ENCODE measurements around the gene FAM162B.

Gene FAM162B

GRCh38 chr6:116763906-116764628 lies 1.5 kb downstream of the FAM162B start:
- H3K9ac ChIP-seq (ENCODE audit: low read depth, low read length), result no peak overlapping the region
- H3K79me2 ChIP-seq (ENCODE audit: insufficient read depth, low read length), result no peaks in the 10 kb centered on the region
- DNase-seq, result no peak
- no peak overlapping the region for H2AFZ ChIP-seq (ENCODE audit: low read depth, low read length)
- H3K27ac ChIP-seq (ENCODE audit: low read length), result no peak overlapping the region
- TF ChIP-seq EZH2 (IDR thresholded peaks at IDR 0.05; ENCODE audit: borderline replicate concordance, low read depth, low read length, severe bottlenecking), result no peak
- no peak for TF ChIP-seq CTCF (IDR thresholded peaks at IDR 0.05; ENCODE audit: borderline replicate concordance, extremely low read depth, low read length, poor library complexity, severe bottlenecking)
- H3K27me3 ChIP-seq (ENCODE audit: insufficient read depth, low read length, poor library complexity), result no peaks in the 10 kb centered on the region
- no peaks in the 10 kb centered on the region for H4K20me1 ChIP-seq (ENCODE audit: insufficient read depth, low read length)
- H3K36me3 ChIP-seq (ENCODE audit: insufficient read depth, low read length), result no peaks in the 10 kb centered on the region
- H3K4me3 ChIP-seq (ENCODE audit: low read depth in 1 of 2, low read length in 2 of 2), result no peak overlapping the region
- no peak for ATAC-seq (ENCODE audit: insufficient read depth, low read depth)
- no peak overlapping the region for H3K4me2 ChIP-seq (ENCODE audit: insufficient read depth, low read length)
- H3K4me1 ChIP-seq (ENCODE audit: insufficient read depth, low read length), result no peaks in the 10 kb centered on the region
- no peaks in the 10 kb centered on the region for H3K9me3 ChIP-seq (ENCODE audit: insufficient read depth, low read length, severe bottlenecking)

GRCh38 chr6:116763048-116763447 lies 2.5 kb downstream of the FAM162B start:
- H3K9ac ChIP-seq (ENCODE audit: low read depth, low read length), result no peak overlapping the region
- no peaks in the 10 kb centered on the region for H3K79me2 ChIP-seq (ENCODE audit: insufficient read depth, low read length)
- no peaks in the 10 kb centered on the region for H3K4me1 ChIP-seq (ENCODE audit: insufficient read depth, low read length)
- no peak overlapping the region for H3K4me2 ChIP-seq (ENCODE audit: insufficient read depth, low read length)
- ATAC-seq (ENCODE audit: insufficient read depth, low read depth) (no peak), DNase-seq (no peak)
- TF ChIP-seq EZH2 (IDR thresholded peaks at IDR 0.05; ENCODE audit: borderline replicate concordance, low read depth, low read length, severe bottlenecking) (no peak), CTCF (IDR thresholded peaks at IDR 0.05; ENCODE audit: borderline replicate concordance, extremely low read depth, low read length, poor library complexity, severe bottlenecking) (no peak)
- H3K4me3 ChIP-seq (ENCODE audit: low read depth in 1 of 2, low read length in 2 of 2), result no peak overlapping the region
- H2AFZ ChIP-seq (ENCODE audit: low read depth, low read length), result no peak overlapping the region
- no peaks in the 10 kb centered on the region for H3K36me3 ChIP-seq (ENCODE audit: insufficient read depth, low read length)
- H4K20me1 ChIP-seq (ENCODE audit: insufficient read depth, low read length), result no peaks in the 10 kb centered on the region
- no peak overlapping the region for H3K27ac ChIP-seq (ENCODE audit: low read length)
- H3K27me3 ChIP-seq (ENCODE audit: insufficient read depth, low read length, poor library complexity), result no peaks in the 10 kb centered on the region
- H3K9me3 ChIP-seq (ENCODE audit: insufficient read depth, low read length, severe bottlenecking), result no peaks in the 10 kb centered on the region

- Histone ChIP-seq H3K4me2 (ENCODE audit: insufficient read depth, low read length) (no peak overlapping the region), H3K9me3 (ENCODE audit: insufficient read depth, low read length, severe bottlenecking) (no peaks in the 10 kb centered on the region), H3K9ac (ENCODE audit: low read depth, low read length) (no peak overlapping the region), H3K4me1 (ENCODE audit: insufficient read depth, low read length) (no peaks in the 10 kb centered on the region), H2AFZ (ENCODE audit: low read depth, low read length) (no peak overlapping the region), H3K27ac (ENCODE audit: low read length) (no peak overlapping the region), H4K20me1 (ENCODE audit: insufficient read depth, low read length) (no peaks in the 10 kb centered on the region), H3K79me2 (ENCODE audit: insufficient read depth, low read length) (no peaks in the 10 kb centered on the region), H3K36me3 (ENCODE audit: insufficient read depth, low read length) (no peaks in the 10 kb centered on the region), H3K4me3 (ENCODE audit: low read depth in 1 of 2, low read length in 2 of 2) (no peak overlapping the region), H3K27me3 (ENCODE audit: insufficient read depth, low read length, poor library complexity) (no peaks in the 10 kb centered on the region)
- no peak for ATAC-seq (ENCODE audit: insufficient read depth, low read depth)
- no peak for DNase-seq
- TF ChIP-seq CTCF (IDR thresholded peaks at IDR 0.05; ENCODE audit: borderline replicate concordance, extremely low read depth, low read length, poor library complexity, severe bottlenecking), result no peak
- no peak for TF ChIP-seq EZH2 (IDR thresholded peaks at IDR 0.05; ENCODE audit: borderline replicate concordance, low read depth, low read length, severe bottlenecking)
These were observed 3.3 kb downstream of the FAM162B start for GRCh38 chr6:116762235-116762634.
